ENCODE data around the gene SLC6A6.

Gene SLC6A6

GRCh38 chr3:14422016-14422963, 19.9 kb downstream of the SLC6A6 start:
- DNase-seq = no peak

- no peak for DNase-seq
Measured at GRCh38 chr3:14423197-14423743, 20.9 kb downstream of the SLC6A6 start.

- DNase-seq = no peak
Measured at GRCh38 chr3:14423963-14424362, 21.6 kb downstream of the SLC6A6 start.

GRCh38 chr3:14424711-14425580, 22.5 kb downstream of the SLC6A6 start:
- no peak for DNase-seq

GRCh38 chr3:14425581-14426304, 23.3 kb downstream of the SLC6A6 start:
- no peak for DNase-seq

- DNase-seq = no peak
Measured at GRCh38 chr3:14426305-14426620, 23.9 kb downstream of the SLC6A6 start.

GRCh38 chr3:14428087-14429033, 26.0 kb downstream of the SLC6A6 start:
- no peak for DNase-seq

- no peak for DNase-seq
Measured at GRCh38 chr3:14429237-14429636, 26.8 kb downstream of the SLC6A6 start.

- no peak for DNase-seq
Measured at GRCh38 chr3:14429640-14430039, 27.2 kb downstream of the SLC6A6 start.

GRCh38 chr3:14430053-14430452, 27.6 kb downstream of the SLC6A6 start:
- DNase-seq = no peak

- peak; percentile 39 for DNase-seq
Measured at GRCh38 chr3:14430706-14431451, 28.5 kb downstream of the SLC6A6 start.

GRCh38 chr3:14431452-14431916, 29.1 kb downstream of the SLC6A6 start:
- no peak for DNase-seq

GRCh38 chr3:14431917-14432834, 29.8 kb downstream of the SLC6A6 start:
- peak; percentile 73 for DNase-seq

- DNase-seq = no peak
Measured at GRCh38 chr3:14433106-14433505, 30.7 kb downstream of the SLC6A6 start.

- no peak for DNase-seq
Measured at GRCh38 chr3:14434126-14434497, 31.7 kb downstream of the SLC6A6 start.

GRCh38 chr3:14434498-14435151, 32.2 kb downstream of the SLC6A6 start:
- DNase-seq = no peak

- no peak for DNase-seq
Measured at GRCh38 chr3:14435175-14436014, 33.0 kb downstream of the SLC6A6 start.

- no peak for DNase-seq
Measured at GRCh38 chr3:14436954-14437281, 34.5 kb downstream of the SLC6A6 start.

Measured in midbrain (tissue), 1 donor.